ENCODE data around the gene HRC.

DNA sequence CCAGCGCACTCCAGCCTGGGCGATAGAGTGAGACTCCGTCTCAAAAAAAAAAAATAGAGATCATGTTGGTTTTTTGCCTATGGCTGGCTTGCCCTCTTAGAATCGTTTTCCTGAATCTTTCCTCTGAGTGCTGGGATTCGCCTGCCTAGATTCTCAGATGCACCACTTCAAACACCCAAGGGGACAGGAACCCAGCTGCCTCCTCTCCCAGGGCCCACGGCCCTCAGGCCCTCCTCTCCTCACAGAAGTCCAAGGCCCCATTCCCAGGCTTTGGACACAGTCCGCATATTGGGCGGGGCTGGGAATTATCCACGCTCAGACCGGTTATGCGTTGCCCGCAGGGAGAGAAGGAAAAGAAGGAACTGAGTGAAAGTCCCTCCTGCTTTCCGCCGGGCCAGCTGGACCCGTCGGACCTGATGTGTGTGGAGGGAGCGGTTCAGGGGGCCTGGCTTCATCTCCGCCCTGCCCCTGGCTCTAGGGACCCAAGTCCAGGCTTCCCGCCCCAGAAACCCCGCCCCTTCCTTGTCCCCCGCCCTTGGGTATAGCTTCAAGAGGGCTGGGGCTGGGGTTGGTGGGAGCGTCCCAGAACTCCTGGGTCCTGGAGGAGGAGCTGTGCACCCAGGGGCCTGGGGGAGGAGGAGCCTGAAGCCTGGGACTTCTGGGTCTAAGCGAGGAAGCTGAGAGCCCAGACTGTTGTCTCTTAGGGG lies 30.0 kb downstream of the HRC start:
- TF ChIP-seq, protein P1, sequence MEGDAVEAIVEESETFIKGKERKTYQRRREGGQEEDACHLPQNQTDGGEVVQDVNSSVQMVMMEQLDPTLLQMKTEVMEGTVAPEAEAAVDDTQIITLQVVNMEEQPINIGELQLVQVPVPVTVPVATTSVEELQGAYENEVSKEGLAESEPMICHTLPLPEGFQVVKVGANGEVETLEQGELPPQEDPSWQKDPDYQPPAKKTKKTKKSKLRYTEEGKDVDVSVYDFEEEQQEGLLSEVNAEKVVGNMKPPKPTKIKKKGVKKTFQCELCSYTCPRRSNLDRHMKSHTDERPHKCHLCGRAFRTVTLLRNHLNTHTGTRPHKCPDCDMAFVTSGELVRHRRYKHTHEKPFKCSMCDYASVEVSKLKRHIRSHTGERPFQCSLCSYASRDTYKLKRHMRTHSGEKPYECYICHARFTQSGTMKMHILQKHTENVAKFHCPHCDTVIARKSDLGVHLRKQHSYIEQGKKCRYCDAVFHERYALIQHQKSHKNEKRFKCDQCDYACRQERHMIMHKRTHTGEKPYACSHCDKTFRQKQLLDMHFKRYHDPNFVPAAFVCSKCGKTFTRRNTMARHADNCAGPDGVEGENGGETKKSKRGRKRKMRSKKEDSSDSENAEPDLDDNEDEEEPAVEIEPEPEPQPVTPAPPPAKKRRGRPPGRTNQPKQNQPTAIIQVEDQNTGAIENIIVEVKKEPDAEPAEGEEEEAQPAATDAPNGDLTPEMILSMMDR (IDR thresholded peaks at IDR 0.05; ENCODE audit: low read length), result no peak
- no peak for TF ChIP-seq EZH2 (optimal IDR thresholded peaks at IDR 0.05; ENCODE audit: low read depth, low read length)
- TF ChIP-seq EZH2phosphoT487 (IDR thresholded peaks at IDR 0.05; ENCODE audit: low read length), result no peak

Measured in MM.1S (cell line).